ENCODE data around the gene RPS5. TPM values are rescaled to one million over a fixed set of nuclear protein-coding genes. Genes with fewer than 3 reads are reported as not detected.
"Not testable (repeated sequence)": the region's sequence is repeated elsewhere in the genome, so short reads cannot be mapped to it uniquely, and the experiment has no call there.

The RPS5 gene
- total RNA-seq, 1 donor from 2014 or later = 1,209 TPM

DNA sequence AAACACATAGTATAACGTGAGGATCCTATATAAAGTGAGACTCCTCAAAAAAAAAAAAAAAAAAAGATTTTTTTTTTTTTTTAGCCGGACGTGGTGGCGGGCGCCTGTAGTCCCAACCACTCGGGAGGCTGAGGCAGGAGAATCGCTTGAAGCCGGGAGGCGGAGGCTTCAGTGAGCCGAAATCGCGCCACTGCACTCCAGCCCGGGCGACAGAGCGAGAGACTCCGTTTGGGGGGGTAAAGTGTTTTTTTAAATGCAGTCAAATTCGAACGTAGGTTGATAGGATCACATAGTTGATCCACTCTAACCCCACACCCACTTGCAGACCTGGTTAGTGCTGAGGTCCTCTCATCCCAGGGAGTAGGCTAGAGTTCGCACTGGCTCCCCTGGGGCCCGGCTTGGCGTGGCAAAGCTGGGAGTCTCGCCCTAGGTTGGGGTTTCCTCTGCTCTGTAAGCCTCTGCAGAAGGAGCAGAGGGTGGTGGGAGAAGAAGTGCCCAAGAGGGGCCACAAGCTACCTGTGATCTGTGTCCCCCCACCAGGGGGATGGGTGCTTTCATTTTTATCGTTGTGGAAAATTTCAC lies 14.9 kb downstream of the RPS5 start:
- DNase-seq (ENCODE audit: low read depth, low spot score) = no peak
- Mint-ChIP-seq H3K9me3 (no peaks in the 10 kb centered on the region), H3K4me1 (peaks cover 43% of the 10 kb centered on the region), H3K36me3 (ENCODE audit: low read depth) (peaks cover 16% of the 10 kb centered on the region), H3K27me3 (ENCODE audit: low read depth) (peaks cover 14% of the 10 kb centered on the region), H3K4me3 (peak overlapping the region; percentile 94), H3K27ac (ENCODE audit: unreplicated experiment) (no peak overlapping the region)
- TF ChIP-seq, protein P1, sequence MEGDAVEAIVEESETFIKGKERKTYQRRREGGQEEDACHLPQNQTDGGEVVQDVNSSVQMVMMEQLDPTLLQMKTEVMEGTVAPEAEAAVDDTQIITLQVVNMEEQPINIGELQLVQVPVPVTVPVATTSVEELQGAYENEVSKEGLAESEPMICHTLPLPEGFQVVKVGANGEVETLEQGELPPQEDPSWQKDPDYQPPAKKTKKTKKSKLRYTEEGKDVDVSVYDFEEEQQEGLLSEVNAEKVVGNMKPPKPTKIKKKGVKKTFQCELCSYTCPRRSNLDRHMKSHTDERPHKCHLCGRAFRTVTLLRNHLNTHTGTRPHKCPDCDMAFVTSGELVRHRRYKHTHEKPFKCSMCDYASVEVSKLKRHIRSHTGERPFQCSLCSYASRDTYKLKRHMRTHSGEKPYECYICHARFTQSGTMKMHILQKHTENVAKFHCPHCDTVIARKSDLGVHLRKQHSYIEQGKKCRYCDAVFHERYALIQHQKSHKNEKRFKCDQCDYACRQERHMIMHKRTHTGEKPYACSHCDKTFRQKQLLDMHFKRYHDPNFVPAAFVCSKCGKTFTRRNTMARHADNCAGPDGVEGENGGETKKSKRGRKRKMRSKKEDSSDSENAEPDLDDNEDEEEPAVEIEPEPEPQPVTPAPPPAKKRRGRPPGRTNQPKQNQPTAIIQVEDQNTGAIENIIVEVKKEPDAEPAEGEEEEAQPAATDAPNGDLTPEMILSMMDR (conservative IDR thresholded peaks at IDR 0.05) = no peak

- Mint-ChIP-seq H3K4me3 (peak overlapping the region; percentile 86), H3K36me3 (ENCODE audit: low read depth) (peaks cover 21% of the 10 kb centered on the region), H3K4me1 (peaks cover 53% of the 10 kb centered on the region), H3K27me3 (ENCODE audit: low read depth) (peaks cover 10% of the 10 kb centered on the region)
- DNase-seq (ENCODE audit: low read depth, low spot score); H3K27ac Mint-ChIP-seq (ENCODE audit: unreplicated experiment); H3K9me3 Mint-ChIP-seq: not testable (repeated sequence)
Measured at GRCh38 chr19:58403920-58404478, 16.9 kb downstream of the RPS5 start.

GRCh38 chr19:58406818-58407657 lies 20.0 kb downstream of the RPS5 start:
- no peak for DNase-seq (ENCODE audit: low read depth, low spot score)
- H3K36me3 Mint-ChIP-seq (ENCODE audit: low read depth) = peaks cover 21% of the 10 kb centered on the region
- H3K27ac Mint-ChIP-seq (ENCODE audit: unreplicated experiment) = peak overlapping the region; percentile 96

DNA sequence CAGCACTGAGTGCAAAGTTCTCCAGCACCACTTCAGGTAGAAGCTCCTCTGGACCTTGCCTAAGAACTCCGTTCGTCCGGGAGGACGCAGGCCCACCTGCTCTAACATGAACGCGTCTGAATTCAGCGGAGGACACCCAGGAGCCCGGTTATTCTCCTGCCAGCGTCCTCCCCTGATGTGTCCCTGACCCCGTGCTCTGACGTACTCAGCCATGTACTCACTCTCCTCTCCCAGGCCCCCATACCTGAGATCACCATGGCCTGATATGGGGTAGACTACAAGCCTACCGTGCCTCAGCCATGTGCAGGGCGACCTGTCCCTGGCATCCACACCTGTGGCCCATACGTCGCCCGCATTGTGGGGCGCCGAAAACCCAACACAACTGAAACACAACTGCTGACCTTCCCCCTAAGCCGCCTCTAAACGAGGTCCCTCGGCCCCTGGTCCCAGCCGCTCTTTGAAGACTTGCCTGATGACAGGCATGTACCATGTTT lies 20.6 kb downstream of the RPS5 start:
- H3K4me3 Mint-ChIP-seq = peak overlapping the region; percentile 100
- DNase-seq (ENCODE audit: low read depth, low spot score) = no peak
- peaks cover 49% of the 10 kb centered on the region for H3K4me1 Mint-ChIP-seq
- no peaks in the 10 kb centered on the region for H3K9me3 Mint-ChIP-seq
- TF ChIP-seq, protein P1 (conservative IDR thresholded peaks at IDR 0.05) = no peak
- H3K27ac Mint-ChIP-seq (ENCODE audit: unreplicated experiment) = peak overlapping the region; percentile 96
- peaks cover 24% of the 10 kb centered on the region for H3K36me3 Mint-ChIP-seq (ENCODE audit: low read depth)
- peaks cover 12% of the 10 kb centered on the region for H3K27me3 Mint-ChIP-seq (ENCODE audit: low read depth)

More at GRCh38 chr19:58406818-58407657, 20.0 kb downstream of the RPS5 start:
- peak overlapping the region; percentile 100 for H3K4me3 Mint-ChIP-seq
- H3K4me1 Mint-ChIP-seq = peaks cover 45% of the 10 kb centered on the region
- H3K27me3 Mint-ChIP-seq (ENCODE audit: low read depth) = peaks cover 12% of the 10 kb centered on the region
- TF ChIP-seq, protein P1 (conservative IDR thresholded peaks at IDR 0.05) = peak; percentile 59
- H3K9me3 Mint-ChIP-seq = no peaks in the 10 kb centered on the region

DNA sequence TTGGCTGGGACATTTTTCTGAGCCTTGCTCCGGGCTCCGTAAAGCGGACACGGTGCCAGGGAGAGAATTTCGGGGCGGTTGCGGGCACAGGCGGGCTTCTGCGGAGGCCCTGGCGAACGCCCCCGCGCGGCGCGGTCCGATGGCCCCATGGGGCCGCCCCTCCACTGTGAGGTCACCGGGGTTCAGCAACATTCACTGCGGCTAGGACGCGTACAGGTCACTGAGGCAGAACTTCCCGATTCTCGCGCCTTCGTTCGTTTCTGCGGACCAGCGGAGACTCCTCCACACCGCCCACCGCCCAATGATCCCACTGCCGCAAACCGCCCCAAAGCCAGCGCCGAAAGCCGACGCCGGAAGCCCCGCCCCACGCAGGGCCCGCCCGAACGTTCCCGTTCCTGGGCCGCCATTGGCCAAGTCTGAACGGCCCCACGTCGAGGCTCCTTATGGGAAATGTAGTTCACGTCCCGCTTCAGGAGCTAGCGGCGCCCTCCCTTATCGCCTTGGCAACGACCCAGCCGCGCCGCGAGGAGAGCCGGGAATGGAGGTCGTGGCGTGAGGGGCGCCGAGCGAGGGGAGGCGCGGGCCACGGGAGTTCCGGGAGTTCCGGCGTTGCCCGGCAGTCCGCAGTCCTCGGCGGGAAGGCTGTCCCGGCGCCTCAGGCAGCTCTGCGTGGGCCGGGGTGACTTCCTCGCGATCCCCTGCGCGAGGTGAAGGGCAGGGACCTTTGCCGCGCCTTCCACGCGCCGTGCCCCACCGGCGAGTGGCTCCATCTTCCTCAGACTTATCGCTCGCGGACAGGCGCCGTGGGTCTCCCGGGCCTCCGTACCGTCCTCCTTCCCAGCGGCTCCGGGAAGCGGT lies 21.3 kb downstream of the RPS5 start, which contains the start of gene ZNF584:
TSS of gene ZNF584 (plus strand) at position 498 of the 858 bp plus-strand sequence. CDS start 499 bp downstream, outside the sequence.
- TF ChIP-seq, protein P1 (conservative IDR thresholded peaks at IDR 0.05) = no peak
- Mint-ChIP-seq H3K27me3 (ENCODE audit: low read depth) (peaks cover 12% of the 10 kb centered on the region), H3K36me3 (ENCODE audit: low read depth) (peaks cover 24% of the 10 kb centered on the region), H3K27ac (ENCODE audit: unreplicated experiment) (peak within 1 kb of the TSS; percentile 96), H3K9me3 (no peaks in the 10 kb centered on the region), H3K4me3 (peak within 1 kb of the TSS; percentile 100), H3K4me1 (peaks cover 44% of the 10 kb centered on the region)
- peak; percentile 93 for DNase-seq (ENCODE audit: low read depth, low spot score)

All from neural crest cell (in vitro differentiated cells).